Hepatocyte (in vitro differentiated cells): ENCODE measurements around the gene RIN3. TPM values are rescaled to one million over a fixed set of nuclear protein-coding genes. Genes with fewer than 3 reads are reported as not detected.

Source experiments
- DNase-seq: peaks from one replicate; pipeline ENCODE4 v3.0.0-alpha.2; 2016; ENCODE audit warnings: low spot score
- H2AFZ ChIP-seq: fragments of 200-600 bp; sonication (generic); 2 replicates; pipeline ENCODE4 v1.6.0; 2016; ENCODE audit warnings: antibody characterized with exemption, mild to moderate bottlenecking
- H3K27ac ChIP-seq: fragments of 200-600 bp; sonication (generic); 2 replicates; pipeline ENCODE4 v1.5.1; 2016; ENCODE audit warnings: mild to moderate bottlenecking
- H3K27me3 ChIP-seq: fragments of 200-600 bp; sonication (generic); 2 replicates; pipeline ENCODE4 v1.6.1; 2016
- H3K36me3 ChIP-seq: fragments of 200-600 bp; sonication (generic); replicated peaks from 2 replicates; pipeline ENCODE4 v1.5.1; 2016; ENCODE audit warnings: low read depth; ENCODE audit not compliant: insufficient read depth
- H3K4me1 ChIP-seq: fragments of 200-600 bp; sonication (generic); 2 replicates; pipeline ENCODE4 v1.5.1; 2016; ENCODE audit warnings: mild to moderate bottlenecking, moderate library complexity; ENCODE audit not compliant: insufficient read depth
- H3K4me2 ChIP-seq: fragments of 200-600 bp; sonication (generic); 2 replicates; pipeline ENCODE4 v1.6.0; 2016
- H3K4me3 ChIP-seq: fragments of 200-600 bp; sonication (generic); 2 replicates; pipeline ENCODE4 v1.5.1; 2016; ENCODE audit warnings: mild to moderate bottlenecking
- H3K79me2 ChIP-seq: fragments of 200-600 bp; sonication (generic); 2 replicates; pipeline ENCODE4 v1.6.0; 2017; ENCODE audit warnings: mild to moderate bottlenecking
- H3K9me2 ChIP-seq: fragments of 200-600 bp; sonication (generic); replicated peaks from 2 replicates; pipeline ENCODE4 v1.6.0; 2017; ENCODE audit warnings: mild to moderate bottlenecking; ENCODE audit not compliant: insufficient read depth
- H3K9me3 ChIP-seq: fragments of 200-600 bp; sonication (generic); 2 replicates; pipeline ENCODE4 v1.5.1; 2016; ENCODE audit warnings: low read depth, mild to moderate bottlenecking
- H4K20me1 ChIP-seq: fragments of 200-600 bp; sonication (generic); 2 replicates; pipeline ENCODE4 v1.6.0; 2016; ENCODE audit warnings: mild to moderate bottlenecking; ENCODE audit not compliant: insufficient read depth, poor library complexity, severe bottlenecking
- EZH2 ChIP-seq: fragments of 200-600 bp; sonication (generic); IDR thresholded peaks from 2 replicates; pipeline ENCODE4 v1.6.1; 2016; ENCODE audit warnings: antibody characterized with exemption, mild to moderate bottlenecking, borderline replicate concordance
- EZH2phosphoT487 ChIP-seq: fragments of 200-600 bp; sonication (generic); IDR thresholded peaks from one replicate; pipeline ENCODE4 v1.6.1; 2018; ENCODE audit warnings: antibody characterized with exemption, mild to moderate bottlenecking, low read depth, moderate library complexity; ENCODE audit not compliant: unreplicated experiment, severe bottlenecking
- WGBS: methylation state at CpG from one replicate; pipeline ENCODE4 v1.1.6; 2016; ENCODE audit warnings: low lambda C conversion rate; ENCODE audit errors: missing lambda C conversion rate; 5-methylcytosine and 5-hydroxymethylcytosine counted together
- polyA plus RNA-seq: library from polyadenylated mRNA; unstranded; fragments of >200 nt; fragmentation: Nextera tagmentation; extraction: Ambion mirVana; gene quantifications from 2 replicates; pipeline ENCODE4 v1.2.1, GENCODE V29; 2016
- total RNA-seq: library from RNA; depleted of rRNA; stranded (reverse); fragments of >200 nt; gene quantifications from 2 replicates; pipeline ENCODE4 v1.2.3, GENCODE V29; 2014
- TF ChIP-seq, protein P1 (sequence below): fragments of 200-600 bp; sonication (generic); IDR thresholded peaks from 2 replicates; pipeline ENCODE4 v1.5.1; 2016; ENCODE audit warnings: antibody characterized with exemption, mild to moderate bottlenecking; ENCODE audit not compliant: poor library complexity

The RIN3 gene
- total and polyA plus RNA-seq, 2 experiments from 2014 or later, result 4.2 to 11.8 TPM

DNA sequence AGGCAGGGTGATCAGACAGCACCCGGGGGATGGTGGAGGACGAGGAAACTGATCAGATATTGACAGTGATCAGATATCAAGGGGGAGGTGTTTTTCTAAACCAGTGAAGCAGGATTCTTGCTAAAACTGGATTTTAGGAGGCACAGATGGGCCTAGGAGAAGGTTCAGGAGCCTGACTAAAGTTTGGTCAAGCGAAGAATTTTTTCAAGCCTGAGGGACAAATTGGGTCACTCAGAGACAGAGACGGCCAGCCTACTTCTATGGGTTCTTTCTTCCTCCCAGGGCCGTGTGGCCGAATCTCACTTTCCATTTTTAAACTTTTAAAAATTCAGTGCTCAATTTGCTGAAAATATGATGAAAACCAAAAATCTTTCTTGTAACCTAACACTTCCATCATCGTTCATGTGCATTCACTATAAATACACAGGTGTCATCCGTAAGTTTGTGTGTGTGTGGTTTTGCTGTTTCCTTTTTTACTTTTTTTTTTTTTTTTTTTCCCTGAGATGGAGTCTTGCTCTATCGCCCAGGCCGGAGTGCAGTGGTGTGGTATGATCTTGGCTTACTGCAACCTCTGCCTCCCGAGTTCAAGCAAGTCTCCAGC lies 68.5 kb downstream of the RIN3 start:
- Histone ChIP-seq H3K9me3 (no peaks in the 10 kb centered on the region), H3K9me2 (no peaks in the 10 kb centered on the region), H3K4me3 (no peak overlapping the region), H4K20me1 (no peaks in the 10 kb centered on the region), H3K4me1 (peaks cover 6% of the 10 kb centered on the region), H3K4me2 (no peak overlapping the region), H3K27me3 (no peaks in the 10 kb centered on the region), H3K36me3 (no peaks in the 10 kb centered on the region), H3K79me2 (no peaks in the 10 kb centered on the region), H2AFZ (no peak overlapping the region), H3K27ac (no peak overlapping the region)
- TF ChIP-seq EZH2phosphoT487, result no peak
- TF ChIP-seq EZH2, result no peak
- TF ChIP-seq, protein P1, sequence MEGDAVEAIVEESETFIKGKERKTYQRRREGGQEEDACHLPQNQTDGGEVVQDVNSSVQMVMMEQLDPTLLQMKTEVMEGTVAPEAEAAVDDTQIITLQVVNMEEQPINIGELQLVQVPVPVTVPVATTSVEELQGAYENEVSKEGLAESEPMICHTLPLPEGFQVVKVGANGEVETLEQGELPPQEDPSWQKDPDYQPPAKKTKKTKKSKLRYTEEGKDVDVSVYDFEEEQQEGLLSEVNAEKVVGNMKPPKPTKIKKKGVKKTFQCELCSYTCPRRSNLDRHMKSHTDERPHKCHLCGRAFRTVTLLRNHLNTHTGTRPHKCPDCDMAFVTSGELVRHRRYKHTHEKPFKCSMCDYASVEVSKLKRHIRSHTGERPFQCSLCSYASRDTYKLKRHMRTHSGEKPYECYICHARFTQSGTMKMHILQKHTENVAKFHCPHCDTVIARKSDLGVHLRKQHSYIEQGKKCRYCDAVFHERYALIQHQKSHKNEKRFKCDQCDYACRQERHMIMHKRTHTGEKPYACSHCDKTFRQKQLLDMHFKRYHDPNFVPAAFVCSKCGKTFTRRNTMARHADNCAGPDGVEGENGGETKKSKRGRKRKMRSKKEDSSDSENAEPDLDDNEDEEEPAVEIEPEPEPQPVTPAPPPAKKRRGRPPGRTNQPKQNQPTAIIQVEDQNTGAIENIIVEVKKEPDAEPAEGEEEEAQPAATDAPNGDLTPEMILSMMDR, result no peak
- WGBS, result 95% methylated on average over 11 of the region's 11 CpGs
- DNase-seq, result no peak

DNA sequence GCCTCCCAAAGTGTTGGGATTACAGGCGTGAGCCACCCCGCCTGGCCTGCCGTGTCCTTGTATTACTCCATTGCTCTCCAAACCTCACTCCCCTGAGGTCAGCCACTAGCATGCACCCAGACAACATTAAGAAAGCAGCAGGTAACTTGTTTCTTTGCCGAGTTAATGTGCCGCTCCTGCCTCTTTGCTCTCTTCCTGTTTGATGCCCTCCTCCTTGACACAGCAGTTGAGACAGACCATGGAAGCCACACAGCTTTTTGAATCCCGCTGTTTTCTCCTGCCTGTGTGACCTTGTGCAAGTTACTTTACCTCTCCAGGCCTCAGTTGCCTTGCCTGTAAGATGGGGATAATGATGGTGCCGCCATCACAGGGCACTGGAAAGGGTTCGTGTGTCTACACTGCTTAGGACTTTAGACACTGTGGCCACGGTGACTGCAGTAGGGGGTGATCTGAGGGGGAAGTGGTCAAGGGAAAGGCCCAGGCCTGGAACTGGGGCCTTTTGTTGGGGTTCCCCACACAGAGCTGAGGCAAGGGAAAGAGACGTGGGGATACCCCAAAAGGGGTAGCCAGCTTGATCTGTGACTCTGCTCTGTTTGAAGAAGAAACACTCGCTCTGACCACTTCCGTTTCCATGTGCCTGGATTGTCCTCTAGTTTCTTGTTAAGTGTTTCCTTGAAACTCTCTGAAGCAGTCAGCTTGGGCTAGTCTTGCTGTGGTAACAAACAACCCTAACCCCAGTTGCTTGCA lies 69.3 kb downstream of the RIN3 start:
- no peaks in the 10 kb centered on the region for H3K9me3 ChIP-seq
- H3K27me3 ChIP-seq, result no peaks in the 10 kb centered on the region
- no peaks in the 10 kb centered on the region for H3K79me2 ChIP-seq
- WGBS, result 95% methylated on average over 12 of the region's 12 CpGs
- DNase-seq, result no peak
- no peak overlapping the region for H3K27ac ChIP-seq
- H3K4me2 ChIP-seq, result no peak overlapping the region
- no peak overlapping the region for H2AFZ ChIP-seq
- H4K20me1 ChIP-seq, result no peaks in the 10 kb centered on the region
- H3K9me2 ChIP-seq, result no peaks in the 10 kb centered on the region
- TF ChIP-seq EZH2, result no peak
- TF ChIP-seq EZH2phosphoT487, result no peak
- TF ChIP-seq, protein P1, result no peak
- no peaks in the 10 kb centered on the region for H3K36me3 ChIP-seq
- H3K4me3 ChIP-seq, result no peak overlapping the region
- peaks cover 7% of the 10 kb centered on the region for H3K4me1 ChIP-seq

DNA sequence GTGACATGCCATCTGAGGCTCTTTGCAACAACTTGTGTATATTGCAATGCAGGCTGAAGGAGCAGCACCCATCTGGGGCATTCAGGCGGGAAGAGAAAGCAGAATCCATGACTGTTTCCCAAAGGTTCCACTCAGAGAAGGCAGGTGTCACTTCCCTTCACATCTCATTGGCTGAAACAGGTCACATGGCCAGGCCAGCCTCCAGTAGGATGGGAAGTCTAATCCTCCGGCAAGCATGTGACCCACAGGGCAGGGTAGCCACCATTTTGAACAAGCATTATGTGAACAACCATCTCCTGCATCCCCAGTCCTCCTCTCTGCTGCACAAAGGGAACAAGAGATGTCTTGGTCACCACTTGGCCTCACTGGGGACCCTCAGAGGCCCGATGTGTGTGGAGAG lies 70.6 kb downstream of the RIN3 start:
- Histone ChIP-seq H3K9me2 (no peaks in the 10 kb centered on the region), H2AFZ (no peak overlapping the region), H3K27ac (no peak overlapping the region), H3K9me3 (no peaks in the 10 kb centered on the region), H3K4me2 (no peak overlapping the region), H3K36me3 (no peaks in the 10 kb centered on the region), H3K4me3 (no peak overlapping the region), H4K20me1 (no peaks in the 10 kb centered on the region), H3K27me3 (no peaks in the 10 kb centered on the region), H3K4me1 (peaks cover 7% of the 10 kb centered on the region), H3K79me2 (no peaks in the 10 kb centered on the region)
- TF ChIP-seq, protein P1, result no peak
- TF ChIP-seq EZH2, result no peak
- TF ChIP-seq EZH2phosphoT487, result no peak
- DNase-seq, result no peak
- WGBS, result 98% methylated on average over 3 of the region's 3 CpGs
